Activated CD4-positive, alpha-beta T cell treated with anti-CD3 and anti-CD28 coated beads, Interleukin-2, amount 50 U/mL, for 48 hours (primary cell): ENCODE data around the gene MAP3K10.

Experiments
- DNase-seq, 2 experiments: peaks; one replicate each; pipeline ENCODE4 v3.0.0-alpha.2; 2020

MAP3K10 gene

DNA sequence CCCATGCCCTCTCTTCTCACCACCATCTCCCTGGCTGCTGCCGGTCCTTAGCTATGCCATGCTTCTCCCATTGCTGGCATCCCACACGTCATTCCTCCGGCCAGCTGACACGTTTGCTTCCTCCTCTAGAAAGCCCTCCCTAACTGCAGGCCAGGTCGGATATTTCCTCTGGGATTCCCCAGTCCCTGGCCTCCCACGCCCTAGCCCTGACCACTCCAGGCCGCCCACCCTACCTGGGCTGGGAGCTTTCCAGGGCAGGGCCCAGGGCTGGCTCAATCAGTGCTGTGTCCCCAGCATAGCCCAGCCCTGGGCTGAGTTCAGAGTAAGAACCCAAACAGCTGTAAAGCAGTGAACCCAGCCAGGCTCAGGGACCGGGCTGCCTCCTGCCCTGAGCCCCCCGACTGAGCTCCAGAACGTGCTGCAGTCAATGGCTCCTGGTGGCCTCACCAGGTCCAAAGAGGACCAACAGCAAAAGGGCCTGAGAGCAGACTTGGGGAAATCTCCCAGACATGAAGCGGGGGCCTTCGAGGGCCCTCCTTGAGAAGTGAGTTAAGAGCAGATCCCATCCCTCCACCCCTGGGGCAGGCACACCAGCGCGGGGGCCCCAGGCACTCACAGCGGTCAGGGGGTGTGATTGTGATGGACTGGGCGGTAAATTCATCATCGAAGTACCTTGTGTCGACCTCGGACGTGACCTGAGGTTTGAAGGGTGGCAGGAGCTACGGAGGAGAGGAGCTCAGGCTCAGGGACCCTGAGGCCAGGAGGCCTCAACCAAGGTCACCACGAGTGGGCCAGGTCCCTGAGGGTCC lies 43.4 kb downstream of the MAP3K10 start:
- no peak for DNase-seq

DNA sequence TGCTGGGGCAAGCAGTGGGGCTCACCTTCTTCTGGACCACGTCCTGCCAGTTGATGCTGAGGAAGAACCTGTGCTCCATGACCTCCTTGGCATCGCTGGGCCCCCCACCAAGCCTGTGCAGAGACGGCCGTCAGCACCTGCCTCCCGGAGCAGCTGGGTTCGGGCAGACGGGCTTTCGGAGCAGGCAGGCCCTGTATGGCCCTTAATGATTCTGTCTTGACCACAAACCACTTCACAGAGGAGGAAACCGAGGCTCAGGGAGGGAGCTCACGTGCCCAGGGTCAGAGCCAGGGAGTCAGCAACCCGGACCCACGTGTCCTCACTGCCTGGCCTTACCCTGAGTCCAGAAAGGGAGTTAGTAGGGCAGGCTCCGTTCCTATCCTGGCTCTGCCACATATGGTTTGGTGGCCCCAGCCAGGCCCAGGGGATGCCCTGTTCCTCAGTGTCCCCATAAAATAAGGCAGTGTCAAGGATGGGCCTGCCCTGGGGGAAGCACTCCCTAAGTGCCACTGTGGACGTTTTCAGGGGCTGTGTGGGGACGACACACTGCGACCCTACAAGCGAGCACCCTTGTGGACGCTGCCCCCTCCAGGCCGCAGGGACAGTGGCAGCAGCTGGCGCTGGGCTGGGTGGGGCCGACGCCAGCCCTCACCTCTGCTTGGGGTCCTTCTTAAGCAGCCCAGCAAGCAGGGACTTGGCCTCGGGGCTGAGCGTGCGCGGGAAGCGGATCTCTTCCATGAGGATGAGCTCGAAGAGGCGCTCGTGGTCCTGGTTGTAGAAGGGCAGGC lies 44.2 kb downstream of the MAP3K10 start:
- no peak for DNase-seq

- no peak for DNase-seq
These were observed 44.8 kb downstream of the MAP3K10 start for GRCh38 chr19:40236026-40236355.

- DNase-seq = no peak
These were observed 45.1 kb downstream of the MAP3K10 start for GRCh38 chr19:40236366-40236765.

DNA sequence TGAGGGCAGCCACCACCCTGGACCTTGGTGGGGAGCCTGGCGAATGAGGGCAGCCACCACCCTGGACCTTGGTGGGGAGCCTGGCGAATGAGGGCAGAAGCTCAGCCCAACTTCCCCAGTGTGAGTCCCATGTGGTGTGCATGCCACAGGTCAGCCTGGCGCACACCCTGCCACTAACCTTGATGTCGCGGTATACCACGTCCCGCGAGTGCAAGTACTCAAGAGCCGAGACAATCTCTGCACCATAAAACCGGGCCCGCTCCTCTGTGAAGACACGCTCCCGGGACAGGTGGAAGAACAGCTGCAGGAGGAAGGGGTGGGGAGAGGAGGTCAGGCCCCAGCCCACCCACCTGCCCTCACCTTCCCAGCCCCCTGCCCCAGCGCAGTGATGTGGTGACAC lies 46.6 kb downstream of the MAP3K10 start:
- no peak for DNase-seq

DNA sequence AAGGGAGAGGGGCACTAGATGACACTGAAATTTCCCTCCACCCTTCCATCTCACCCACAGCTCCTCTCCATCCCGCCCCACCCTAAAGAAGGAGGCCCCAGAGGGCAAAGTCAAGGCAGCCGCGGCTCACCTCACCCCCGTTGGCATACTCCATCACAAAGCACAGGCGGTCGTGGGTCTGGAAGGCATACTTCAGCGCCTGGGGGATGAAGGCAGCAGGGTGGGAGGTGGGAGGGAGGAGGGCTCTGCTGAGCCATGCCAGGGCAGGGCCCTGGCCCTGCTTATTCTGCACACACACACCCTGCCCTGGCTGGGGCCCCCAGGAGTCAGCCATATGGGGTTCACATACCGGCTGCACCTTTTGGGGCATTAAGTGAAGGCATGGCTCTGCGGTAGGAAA lies 47.5 kb downstream of the MAP3K10 start:
- no peak for DNase-seq

DNA sequence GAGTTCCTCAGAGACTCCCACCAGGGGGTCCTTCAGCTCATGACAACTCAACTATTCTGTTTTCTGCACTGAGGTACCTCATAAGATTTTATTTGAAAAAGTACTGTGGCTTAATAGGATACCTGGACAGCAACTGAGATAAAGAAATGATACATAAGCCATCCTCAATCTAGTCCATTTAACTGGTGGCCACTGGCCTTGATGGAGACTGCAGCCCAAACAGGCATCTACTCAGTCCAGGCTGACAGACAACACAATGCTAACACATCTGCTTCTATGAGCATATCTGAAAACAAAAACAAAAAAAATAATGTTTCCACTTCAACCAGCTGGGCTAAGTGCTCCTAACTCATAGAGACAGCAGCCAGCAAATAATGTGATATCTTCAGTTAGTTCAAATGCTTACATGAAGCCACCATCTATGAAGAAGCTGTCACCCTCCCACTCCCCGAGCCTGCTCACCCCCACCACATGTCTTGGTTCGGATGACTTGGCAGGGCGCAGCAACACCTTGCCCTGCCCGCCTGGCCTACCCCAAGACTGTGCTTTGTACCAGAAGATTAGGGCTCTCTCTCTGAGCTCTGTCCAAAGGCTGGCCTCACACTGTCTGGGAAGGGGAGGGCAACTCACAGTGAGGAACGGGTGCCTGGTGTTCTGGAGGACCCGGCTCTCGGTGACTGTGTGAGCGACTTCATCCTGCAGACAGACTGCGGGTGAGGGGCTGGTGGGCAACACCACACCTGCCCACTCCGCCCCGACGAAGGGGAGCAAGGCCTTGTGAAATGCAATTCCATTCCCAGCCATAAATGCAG lies 48.4 kb downstream of the MAP3K10 start:
- DNase-seq = no peak

GRCh38 chr19:40240332-40240731 lies 49.1 kb downstream of the MAP3K10 start:
- no peak for DNase-seq

DNA sequence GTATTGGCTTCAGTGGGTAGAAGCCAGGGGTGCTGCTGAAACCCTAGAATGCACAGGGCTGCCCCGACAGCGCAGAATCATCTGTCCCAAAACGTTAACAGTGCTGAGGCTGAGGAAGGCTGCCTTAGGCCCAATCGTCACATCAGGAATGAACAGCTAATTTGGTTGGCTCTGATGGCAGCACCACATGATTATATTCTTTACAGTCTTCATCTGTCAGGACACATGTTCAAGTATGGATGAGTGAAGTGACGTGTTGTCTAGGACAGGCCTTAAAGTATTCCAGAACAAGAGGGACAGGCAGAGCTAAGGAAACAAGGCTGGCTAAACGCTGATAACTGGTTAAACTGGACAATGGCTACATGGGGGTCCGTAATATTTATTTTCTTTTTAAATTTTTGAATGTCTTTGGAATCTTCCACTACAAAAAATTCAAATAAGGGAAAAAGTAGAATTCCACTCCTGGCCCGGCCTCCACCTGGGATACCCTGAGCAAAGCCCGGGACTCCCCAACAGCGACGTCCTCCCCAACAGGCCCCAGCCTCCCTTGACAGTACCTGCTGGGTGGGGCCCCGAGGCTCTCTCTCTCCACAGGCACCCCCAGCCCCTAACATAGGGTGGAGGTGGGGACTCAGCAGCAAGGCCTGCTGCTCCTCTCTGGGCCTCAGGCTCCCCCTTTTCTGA lies 50.0 kb downstream of the MAP3K10 start:
- DNase-seq = no peak

DNA sequence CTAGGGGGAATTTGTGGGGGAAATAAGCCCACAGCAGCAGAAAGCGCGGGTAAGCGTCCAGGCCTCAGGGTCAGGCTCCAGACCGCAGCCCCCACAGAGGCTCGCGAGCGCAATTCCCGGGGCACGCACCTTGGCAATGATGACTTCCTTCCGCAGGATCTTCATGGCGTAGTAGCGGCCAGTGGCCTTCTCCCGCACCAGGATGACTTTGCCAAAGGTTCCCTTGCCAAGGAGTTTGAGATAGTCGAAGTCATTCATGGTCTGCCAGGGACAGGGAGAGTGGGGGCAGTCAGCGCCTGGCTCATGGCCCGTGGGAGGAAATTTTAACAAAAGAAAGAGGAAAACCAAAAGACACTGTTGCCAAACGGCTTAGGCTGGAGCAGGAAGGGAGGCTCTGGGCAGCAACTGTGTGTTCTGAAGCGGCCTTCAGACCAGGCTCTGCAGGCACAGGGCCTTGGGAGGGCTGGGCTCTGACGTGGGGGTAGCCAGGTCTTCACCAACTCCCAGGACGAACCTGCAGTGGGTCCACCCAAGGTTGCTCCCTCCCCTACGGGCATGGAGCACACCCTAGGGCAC lies 50.7 kb downstream of the MAP3K10 start:
- DNase-seq = no peak

GRCh38 chr19:40242480-40242879 lies 51.3 kb downstream of the MAP3K10 start:
- DNase-seq = no peak

DNA sequence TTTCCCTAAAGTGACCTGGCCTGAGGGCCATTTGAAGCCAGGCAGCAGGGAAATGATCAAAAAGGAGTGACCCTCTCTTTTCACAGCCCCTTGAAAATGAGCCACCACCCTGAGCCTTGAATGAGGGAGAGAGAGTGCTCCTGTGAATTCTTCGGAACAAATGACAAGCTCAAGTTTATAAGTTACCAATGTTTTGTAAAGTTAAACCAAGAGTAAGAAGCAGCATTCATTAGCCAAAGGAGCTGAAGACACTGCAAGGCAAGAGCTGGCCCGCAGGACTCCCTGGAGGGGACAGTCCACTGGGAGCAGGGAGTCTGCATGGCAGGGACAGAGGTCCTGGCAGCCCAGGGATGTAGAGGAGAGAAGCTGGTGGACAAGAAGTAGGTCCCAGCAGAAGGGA lies 52.0 kb downstream of the MAP3K10 start:
- DNase-seq = no peak

DNA sequence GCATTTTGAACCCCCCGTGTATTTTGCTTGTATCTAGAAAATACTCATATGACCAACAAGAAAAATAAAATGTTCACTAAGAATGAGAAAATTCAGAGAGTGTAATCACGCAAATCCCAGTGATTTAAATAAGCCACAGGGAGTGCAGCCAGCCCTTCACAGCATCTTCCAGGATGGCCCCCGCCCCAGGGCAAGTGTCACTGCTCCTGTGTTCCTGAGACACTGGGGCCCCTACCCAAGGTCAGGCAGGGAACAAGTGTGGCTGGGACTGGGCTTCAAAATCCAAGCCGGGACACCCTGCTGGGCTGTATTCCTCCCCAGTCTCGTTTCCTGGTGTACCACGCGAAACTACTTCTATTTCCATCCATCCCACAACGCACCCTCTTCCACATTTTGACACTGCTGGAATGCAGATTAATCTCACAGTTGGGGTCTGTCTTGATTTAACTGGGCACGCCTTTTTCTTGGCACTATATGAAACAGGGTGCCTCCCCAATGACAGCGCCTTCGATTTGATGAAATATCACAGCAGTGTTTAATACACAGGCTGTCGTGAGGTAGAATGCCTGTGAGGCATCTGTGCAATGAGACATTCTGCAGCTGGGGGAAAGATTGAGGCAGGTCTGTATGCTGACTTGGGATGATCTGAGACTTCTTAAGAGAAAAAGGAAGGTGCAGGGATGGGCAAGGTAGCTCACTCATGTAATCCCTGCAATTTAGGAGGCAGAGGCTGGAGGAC lies 53.5 kb downstream of the MAP3K10 start:
- DNase-seq = no peak

DNA sequence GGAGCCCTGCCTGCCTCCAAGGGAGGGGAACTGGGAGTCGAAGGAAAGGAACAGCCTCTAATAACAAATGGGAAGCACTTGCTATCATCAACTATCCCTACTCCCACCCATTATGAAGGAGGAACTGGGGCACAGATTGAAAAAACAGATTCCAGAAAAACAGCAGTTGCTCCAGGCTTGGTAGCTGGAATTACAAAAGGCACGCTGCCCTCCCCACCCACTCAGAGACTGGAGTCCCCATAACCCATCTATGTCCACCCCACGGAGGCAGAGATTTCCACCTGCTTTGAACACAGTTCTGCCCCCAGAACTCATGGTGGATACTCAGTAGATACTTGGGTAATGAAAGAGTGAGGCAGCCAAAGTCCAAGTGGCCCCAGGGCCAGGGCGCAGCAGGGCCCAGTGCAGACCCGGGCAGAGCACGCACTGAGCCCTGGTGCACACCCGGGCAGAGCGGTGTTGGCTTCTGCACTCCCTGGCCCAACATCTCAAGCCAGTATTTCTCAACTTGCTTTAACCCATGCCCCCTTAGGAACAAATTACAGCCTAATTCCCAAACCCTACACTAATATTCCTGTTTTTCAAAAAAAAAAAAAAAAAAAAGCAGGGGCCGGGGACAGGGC lies 54.4 kb downstream of the MAP3K10 start:
- DNase-seq = no peak

- no peak for DNase-seq
These were observed 55.3 kb downstream of the MAP3K10 start for GRCh38 chr19:40246292-40247073.

DNA sequence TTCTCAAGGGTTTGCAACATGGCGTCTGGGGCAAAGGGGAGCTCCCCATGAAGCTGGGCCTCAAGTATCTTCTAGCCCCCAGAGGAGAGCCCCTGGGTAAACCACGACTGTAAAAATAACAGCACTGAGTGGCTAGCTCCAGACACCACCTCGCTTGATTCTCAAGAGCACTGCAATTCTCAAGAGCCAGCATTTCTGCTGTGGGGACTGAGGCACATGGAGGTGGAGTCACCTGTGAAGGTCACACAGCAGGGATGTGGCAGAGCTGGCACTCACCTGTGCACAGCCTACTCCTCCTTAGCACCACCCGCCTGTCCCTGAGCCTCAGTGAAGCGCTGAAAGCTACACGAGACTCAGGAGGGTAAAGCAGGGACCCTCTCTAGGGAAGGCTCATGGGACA lies 56.0 kb downstream of the MAP3K10 start:
- no peak for DNase-seq

GRCh38 chr19:40247735-40248262 lies 56.6 kb downstream of the MAP3K10 start:
- DNase-seq = no peak

DNA sequence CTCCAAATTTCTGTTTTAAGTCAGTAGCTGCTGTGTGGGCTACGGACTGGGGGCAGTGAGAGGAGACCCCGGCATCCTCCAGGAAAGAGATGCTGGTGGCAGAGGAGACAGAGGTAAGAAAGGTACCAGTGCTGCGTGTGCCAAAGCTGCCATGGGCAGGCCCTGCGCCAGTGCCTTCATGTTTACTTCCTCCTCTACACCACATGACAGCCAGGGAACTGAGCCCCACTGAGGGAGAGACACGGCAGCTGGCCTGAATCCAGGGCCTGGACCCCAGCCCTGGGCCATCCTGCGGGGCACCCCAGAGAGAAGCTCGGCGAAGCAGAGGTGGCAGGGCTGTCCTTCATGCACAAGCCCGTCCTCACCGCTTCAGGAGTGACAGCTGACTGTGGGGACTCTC lies 58.0 kb downstream of the MAP3K10 start:
- DNase-seq = no peak

- no peak for DNase-seq
These were observed 58.6 kb downstream of the MAP3K10 start for GRCh38 chr19:40249781-40250180.

DNA sequence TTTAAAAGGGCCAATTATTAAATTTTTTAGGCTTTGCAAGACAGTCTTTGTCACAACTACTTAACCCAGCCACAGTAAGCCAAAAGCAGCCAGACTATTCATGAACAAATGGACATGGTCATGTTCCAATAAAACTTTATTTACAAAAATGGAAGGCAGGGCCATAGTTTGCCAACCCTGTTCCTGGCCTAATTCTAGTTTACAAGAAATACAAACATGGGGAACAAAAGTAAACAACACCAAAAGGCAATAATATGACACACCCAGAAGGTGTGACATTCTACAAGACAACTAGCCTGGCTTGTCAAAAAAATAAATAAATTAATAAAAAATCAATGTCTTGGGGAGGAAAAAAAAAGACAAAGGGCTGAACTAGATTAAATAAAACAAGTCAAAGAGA lies 60.0 kb downstream of the MAP3K10 start:
- DNase-seq = no peak
